ENCODE measurements around the gene GPN1.

The GPN1 gene

GRCh38 chr2:27634291-27634690 is 5.4 kb downstream of the GPN1 start:
- DNase-seq (ENCODE audit: low read depth) = no peak
- H3K4me3 ChIP-seq (ENCODE audit: low read depth, low read length) = no peak overlapping the region
- no peak for TF ChIP-seq CTCF (IDR thresholded peaks at IDR 0.05; ENCODE audit: control insufficient read depth, extremely low read depth, insufficient read depth)

- TF ChIP-seq CTCF (IDR thresholded peaks at IDR 0.05; ENCODE audit: control insufficient read depth, extremely low read depth, insufficient read depth) = no peak
- no peak overlapping the region for H3K4me3 ChIP-seq (ENCODE audit: low read depth, low read length)
- DNase-seq (ENCODE audit: low read depth) = no peak
Measured at GRCh38 chr2:27636766-27637165, 7.9 kb downstream of the GPN1 start.

- DNase-seq (ENCODE audit: low read depth) = no peak
- TF ChIP-seq CTCF (IDR thresholded peaks at IDR 0.05; ENCODE audit: control insufficient read depth, extremely low read depth, insufficient read depth) = no peak
- H3K4me3 ChIP-seq (ENCODE audit: low read depth, low read length) = no peak overlapping the region
Measured at GRCh38 chr2:27638037-27638637, 9.3 kb downstream of the GPN1 start.

- no peak overlapping the region for H3K4me3 ChIP-seq (ENCODE audit: low read depth, low read length)
- DNase-seq (ENCODE audit: low read depth) = no peak
- TF ChIP-seq CTCF (IDR thresholded peaks at IDR 0.05; ENCODE audit: control insufficient read depth, extremely low read depth, insufficient read depth) = no peak
Measured at GRCh38 chr2:27638709-27639108, 9.9 kb downstream of the GPN1 start.

GRCh38 chr2:27640722-27641245 is 11.9 kb downstream of the GPN1 start:
- no peak for TF ChIP-seq CTCF (IDR thresholded peaks at IDR 0.05; ENCODE audit: control insufficient read depth, extremely low read depth, insufficient read depth)
- no peak overlapping the region for H3K4me3 ChIP-seq (ENCODE audit: low read depth, low read length)
- DNase-seq (ENCODE audit: low read depth) = no peak

GRCh38 chr2:27645197-27645596 is 16.3 kb downstream of the GPN1 start:
- no peak overlapping the region for H3K4me3 ChIP-seq (ENCODE audit: low read depth, low read length)
- no peak for TF ChIP-seq CTCF (IDR thresholded peaks at IDR 0.05; ENCODE audit: control insufficient read depth, extremely low read depth, insufficient read depth)
- DNase-seq (ENCODE audit: low read depth) = no peak

- no peak for DNase-seq (ENCODE audit: low read depth)
- no peak for TF ChIP-seq CTCF (IDR thresholded peaks at IDR 0.05; ENCODE audit: control insufficient read depth, extremely low read depth, insufficient read depth)
- no peak overlapping the region for H3K4me3 ChIP-seq (ENCODE audit: low read depth, low read length)
Measured at GRCh38 chr2:27647289-27647688, 18.4 kb downstream of the GPN1 start.

Data from LNCaP clone FGC (cell line).